PC-3 (cell line): ENCODE data around the gene VIPR2. TPM values are rescaled to one million over a fixed set of nuclear protein-coding genes. Genes with fewer than 3 reads are reported as not detected.

Experiments
- ATAC-seq: fragments of 200-7000 bp; cut with Tn5 transposase; 2 replicates; pipeline ENCODE4 v1.9.1; 2020; ENCODE audit warnings: mild to moderate bottlenecking, moderate library complexity
- BruUV-seq: library from RNA; stranded (reverse); fragments of 400-500 nt; replicated peaks from 2 replicates; lab custom pipeline; 2021; lab: Mats Ljungman, UMichigan
- CTCF ChIA-PET: fragments of 300-600 bp; sonication (Branson Sonifier 250); formaldehyde crosslinking; loops from one replicate; lab custom pipeline; 2022; ENCODE audit warnings: antibody characterized with exemption; lab: Charles Lee
- POLR2A ChIA-PET: fragments of 300-600 bp; sonication (Branson Sonifier 250); formaldehyde crosslinking; loops from one replicate; lab custom pipeline; 2022; ENCODE audit warnings: antibody characterized with exemption; ENCODE audit not compliant: unreplicated experiment; lab: Charles Lee
- DNase-seq: peaks from one replicate; pipeline ENCODE4 v3.0.0-alpha.2; 2015
- H2AFZ ChIP-seq: fragments of 300-600 bp; sonication (generic); 2 replicates; pipeline ENCODE4 v1.6.0; 2016; ENCODE audit warnings: antibody characterized with exemption, low read length
- H3F3A ChIP-seq: fragments of 300-600 bp; sonication (generic); one replicate; pipeline ENCODE4 v1.6.0; 2017; ENCODE audit warnings: antibody characterized with exemption, low read length, control low read depth, mild to moderate bottlenecking; ENCODE audit not compliant: unreplicated experiment
- H3K27ac ChIP-seq: fragments of 300-600 bp; sonication (generic); 2 replicates; pipeline ENCODE4 v1.5.1; 2016; ENCODE audit warnings: mild to moderate bottlenecking, low read length
- H3K27me3 ChIP-seq: fragments of 300-600 bp; sonication (generic); 2 replicates; pipeline ENCODE4 v1.6.1; 2016; ENCODE audit warnings: low read length, mixed read lengths
- H3K36me3 ChIP-seq: fragments of 300-600 bp; sonication (generic); 2 replicates; pipeline ENCODE4 v1.6.1; 2016; ENCODE audit warnings: low read depth, mixed run types, low read length, mixed read lengths
- H3K4me1 ChIP-seq: fragments of 300-600 bp; sonication (generic); 2 replicates; pipeline ENCODE4 v1.5.1; 2016; ENCODE audit warnings: low read length; ENCODE audit not compliant: insufficient read depth
- H3K4me2 ChIP-seq: fragments of 300-600 bp; sonication (generic); 2 replicates; pipeline ENCODE4 v1.6.0; 2016; ENCODE audit warnings: low read length
- H3K4me3 ChIP-seq: fragments of 300-600 bp; sonication (generic); 2 replicates; pipeline ENCODE4 v1.5.1; 2016; ENCODE audit warnings: mild to moderate bottlenecking, low read length, mixed read lengths
- H3K79me2 ChIP-seq: fragments of 300-600 bp; sonication (generic); 2 replicates; pipeline ENCODE4 v1.6.1; 2017; ENCODE audit warnings: low read length, mixed read lengths
- H3K9ac ChIP-seq: fragments of 300-600 bp; sonication (generic); 2 replicates; pipeline ENCODE4 v1.6.0; 2016; ENCODE audit warnings: mild to moderate bottlenecking, low read length
- H3K9me2 ChIP-seq: fragments of 300-600 bp; sonication (generic); replicated peaks from 2 replicates; pipeline ENCODE4 v1.6.1; 2016; ENCODE audit warnings: mixed run types, low read length, mixed read lengths
- H3K9me3 ChIP-seq: fragments of 300-600 bp; sonication (generic); 2 replicates; pipeline ENCODE4 v1.6.1; 2016; ENCODE audit warnings: low read length, mixed read lengths
- H4K20me1 ChIP-seq: fragments of 300-600 bp; sonication (generic); 2 replicates; pipeline ENCODE4 v1.6.1; 2016; ENCODE audit warnings: low read length, mixed read lengths
- EZH2 ChIP-seq: fragments of 300-600 bp; sonication (generic); IDR thresholded peaks from one replicate; pipeline ENCODE4 v1.6.1; 2017; ENCODE audit warnings: antibody characterized with exemption, mild to moderate bottlenecking, low read length; ENCODE audit not compliant: unreplicated experiment
- EZH2phosphoT487 ChIP-seq: fragments of 300-600 bp; sonication (generic); IDR thresholded peaks from 2 replicates; pipeline ENCODE4 v1.6.1; 2018; ENCODE audit warnings: mild to moderate bottlenecking, antibody characterized with exemption, low read length, borderline replicate concordance
- intact Hi-C: fragments of 100-400 bp; cut with micrococcal nuclease; formaldehyde crosslinking; loops from 2 replicates; pipeline ENCODE4 v1.9.0; 2023
- total RNA-seq: library from RNA; depleted of rRNA; stranded (reverse); fragments of >200 nt; gene quantifications from 2 replicates; pipeline ENCODE4 v1.2.3, GENCODE V29; 2014
- TF ChIP-seq, protein P1 (sequence below): fragments of 300-600 bp; sonication (generic); conservative IDR thresholded peaks from 2 replicates; pipeline ENCODE4 v1.5.1; 2017; ENCODE audit warnings: antibody characterized with exemption, low read depth, mild to moderate bottlenecking, low read length

The VIPR2 gene
- total RNA-seq, 1 experiment from 2014 or later: not detected

DNA sequence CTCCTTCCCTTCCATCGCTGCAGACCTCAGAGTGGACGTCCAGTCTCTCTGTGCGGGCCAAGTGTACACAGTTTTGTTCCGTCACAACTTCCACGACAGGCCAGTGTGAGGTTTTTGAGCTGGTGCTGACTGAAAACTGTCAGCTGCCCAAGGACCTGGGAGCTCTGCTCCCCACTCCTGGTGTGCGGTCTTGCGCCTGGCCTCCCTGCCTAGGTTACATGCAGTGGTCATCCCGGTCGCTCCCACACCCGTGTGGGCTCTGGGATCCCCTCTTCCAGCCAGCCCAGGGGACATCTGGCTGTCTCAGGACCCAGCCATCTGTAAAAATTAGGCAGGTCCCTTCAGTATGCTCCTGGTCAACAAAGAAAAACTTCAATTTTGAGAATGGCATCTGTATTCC, 127.5 kb downstream of the VIPR2 start:
- ATAC-seq (no peak), DNase-seq (no peak)
- no peaks in the 10 kb centered on the region for H4K20me1 ChIP-seq
- no peaks in the 10 kb centered on the region for H3F3A ChIP-seq
- H3K9me3 ChIP-seq: no peaks in the 10 kb centered on the region
- H2AFZ ChIP-seq: no peak overlapping the region
- POLR2A ChIA-PET: no interaction called here
- no peaks in the 10 kb centered on the region for H3K27me3 ChIP-seq
- no TSS peak for BruUV-seq
- H3K9me2 ChIP-seq: no peaks in the 10 kb centered on the region
- intact Hi-C loops: no loop called here
- no peaks in the 10 kb centered on the region for H3K36me3 ChIP-seq
- H3K79me2 ChIP-seq: no peaks in the 10 kb centered on the region
- no peak overlapping the region for H3K9ac ChIP-seq
- TF ChIP-seq, protein P1, sequence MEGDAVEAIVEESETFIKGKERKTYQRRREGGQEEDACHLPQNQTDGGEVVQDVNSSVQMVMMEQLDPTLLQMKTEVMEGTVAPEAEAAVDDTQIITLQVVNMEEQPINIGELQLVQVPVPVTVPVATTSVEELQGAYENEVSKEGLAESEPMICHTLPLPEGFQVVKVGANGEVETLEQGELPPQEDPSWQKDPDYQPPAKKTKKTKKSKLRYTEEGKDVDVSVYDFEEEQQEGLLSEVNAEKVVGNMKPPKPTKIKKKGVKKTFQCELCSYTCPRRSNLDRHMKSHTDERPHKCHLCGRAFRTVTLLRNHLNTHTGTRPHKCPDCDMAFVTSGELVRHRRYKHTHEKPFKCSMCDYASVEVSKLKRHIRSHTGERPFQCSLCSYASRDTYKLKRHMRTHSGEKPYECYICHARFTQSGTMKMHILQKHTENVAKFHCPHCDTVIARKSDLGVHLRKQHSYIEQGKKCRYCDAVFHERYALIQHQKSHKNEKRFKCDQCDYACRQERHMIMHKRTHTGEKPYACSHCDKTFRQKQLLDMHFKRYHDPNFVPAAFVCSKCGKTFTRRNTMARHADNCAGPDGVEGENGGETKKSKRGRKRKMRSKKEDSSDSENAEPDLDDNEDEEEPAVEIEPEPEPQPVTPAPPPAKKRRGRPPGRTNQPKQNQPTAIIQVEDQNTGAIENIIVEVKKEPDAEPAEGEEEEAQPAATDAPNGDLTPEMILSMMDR: no peak
- no peak for TF ChIP-seq EZH2phosphoT487
- TF ChIP-seq EZH2: no peak
- H3K4me2 ChIP-seq: no peak overlapping the region
- CTCF ChIA-PET: no interaction called here
- H3K4me3 ChIP-seq: no peak overlapping the region
- peaks cover 31% of the 10 kb centered on the region for H3K4me1 ChIP-seq
- no peak overlapping the region for H3K27ac ChIP-seq

DNA sequence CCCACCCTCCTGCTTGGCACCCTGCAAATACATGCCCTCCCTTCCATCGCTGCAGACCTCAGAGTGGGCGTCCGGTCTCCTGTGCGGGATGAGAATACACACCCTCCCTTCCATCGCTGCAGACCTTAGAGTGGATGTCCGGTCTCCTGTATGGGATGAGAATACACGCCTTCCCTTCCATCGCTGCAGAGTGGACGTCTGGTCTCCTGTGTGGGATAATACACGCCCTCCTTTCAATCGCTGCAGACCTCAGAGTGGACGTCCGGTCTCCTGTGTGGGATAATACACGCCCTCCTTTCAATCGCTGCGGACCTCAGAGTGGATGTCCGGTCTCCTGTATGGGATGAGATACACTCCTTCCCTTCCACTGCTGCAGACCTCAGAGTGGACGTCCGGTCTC, 128.1 kb downstream of the VIPR2 start:
- CTCF ChIA-PET: no interaction called here
- no TSS peak for BruUV-seq
- H3K27me3 ChIP-seq: no peaks in the 10 kb centered on the region

More for the DNA sequence above, 128.1 kb downstream of the VIPR2 start:
- no peaks in the 10 kb centered on the region for H3K79me2 ChIP-seq
- no peak overlapping the region for H3K27ac ChIP-seq
- H3K36me3 ChIP-seq: no peaks in the 10 kb centered on the region
- no peaks in the 10 kb centered on the region for H3F3A ChIP-seq
- POLR2A ChIA-PET: no interaction called here
- H3K4me1 ChIP-seq: peaks cover 33% of the 10 kb centered on the region
- intact Hi-C loops: no loop called here
- no peak overlapping the region for H3K4me3 ChIP-seq
- H3K9me3 ChIP-seq: no peaks in the 10 kb centered on the region
- TF ChIP-seq EZH2phosphoT487: no peak
- TF ChIP-seq, protein P1: no peak
- no peak overlapping the region for H3K9ac ChIP-seq
- H4K20me1 ChIP-seq: no peaks in the 10 kb centered on the region
- ATAC-seq (no peak), DNase-seq (no peak)
- H3K4me2 ChIP-seq: no peak overlapping the region
- H3K9me2 ChIP-seq: no peaks in the 10 kb centered on the region
- H2AFZ ChIP-seq: no peak overlapping the region
